IgD-negative memory B cell (primary cell): ENCODE measurements around the gene NINL. TPM values are rescaled to one million over a fixed set of nuclear protein-coding genes. Genes with fewer than 3 reads are reported as not detected.
"Not testable (repeated sequence)": the region's sequence is repeated elsewhere in the genome, so short reads cannot be mapped to it uniquely, and the experiment has no call there.

Experiments used
- H3K27ac Mint-ChIP-seq, 3 donors: one replicate each; pipeline ENCODE4 v1.8.0; 2020 to 2022; ENCODE audit warnings: mild to moderate bottlenecking in 3 of 3, mixed read lengths in 3 of 3, moderate library complexity in 1 of 3
- H3K27me3 Mint-ChIP-seq: one replicate; pipeline ENCODE4 v1.8.0; 2021; ENCODE audit warnings: mixed read lengths
- H3K36me3 Mint-ChIP-seq: one replicate; pipeline ENCODE4 v1.8.0; 2020; ENCODE audit warnings: mild to moderate bottlenecking, mixed read lengths
- H3K4me1 Mint-ChIP-seq, 3 donors: one replicate each; pipeline ENCODE4 v1.8.0; 2020 to 2022; ENCODE audit warnings: mixed read lengths in 3 of 3, mild to moderate bottlenecking in 1 of 3
- H3K4me3 Mint-ChIP-seq, 4 donors: one replicate each; pipeline ENCODE4 v1.8.0; 2020 to 2022; ENCODE audit warnings: mild to moderate bottlenecking in 4 of 4, mixed read lengths in 4 of 4, moderate library complexity in 3 of 4
- H3K9me3 Mint-ChIP-seq, 3 donors: one replicate each; pipeline ENCODE4 v1.8.0; 2020 to 2021; ENCODE audit warnings: mixed read lengths in 3 of 3, mild to moderate bottlenecking in 1 of 3
- polyA plus RNA-seq: library from polyadenylated mRNA; unstranded; fragments of 300-500 nt; fragmentation: Illumina TruSeq; gene quantifications from one replicate; pipeline ENCODE4 v1.2.3, GENCODE V29; 2021

Gene NINL
- polyA plus RNA-seq, 1 donor from 2014 or later, result 1.8 TPM

GRCh38 chr20:25606094-25606695 is 20.9 kb upstream of the NINL start:
- H3K36me3 Mint-ChIP-seq, result peaks cover 2% of the 10 kb centered on the region
- no peaks in the 10 kb centered on the region for H3K9me3 Mint-ChIP-seq
- H3K27me3 Mint-ChIP-seq, result no peaks in the 10 kb centered on the region
- H3K4me1 Mint-ChIP-seq, result peaks cover 0 to 4% (median 0%) of the 10 kb centered on the region in 3 donors
- H3K27ac Mint-ChIP-seq, result no peak overlapping the region
- H3K4me3 Mint-ChIP-seq, result no peak overlapping the region

- Mint-ChIP-seq H3K27ac (no peak overlapping the region), H3K36me3 (peaks cover 2% of the 10 kb centered on the region), H3K4me3 (no peak overlapping the region), H3K4me1 (peaks cover 0 to 4% (median 0%) of the 10 kb centered on the region in 3 donors), H3K9me3 (no peaks in the 10 kb centered on the region), H3K27me3 (peaks cover 1% of the 10 kb centered on the region)
Observed at GRCh38 chr20:25605148-25605547, 19.8 kb upstream of the NINL start.

GRCh38 chr20:25604611-25605010 is 19.3 kb upstream of the NINL start:
- peaks cover 1% of the 10 kb centered on the region for H3K27me3 Mint-ChIP-seq
- H3K4me3 Mint-ChIP-seq, result no peak overlapping the region
- H3K27ac Mint-ChIP-seq, result no peak overlapping the region
- H3K9me3 Mint-ChIP-seq, result no peaks in the 10 kb centered on the region
- peaks cover 2% of the 10 kb centered on the region for H3K36me3 Mint-ChIP-seq
- H3K4me1 Mint-ChIP-seq, result peaks cover 0 to 2% (median 0%) of the 10 kb centered on the region in 3 donors

- not testable (repeated sequence) for H3K9me3 Mint-ChIP-seq, H3K4me1 Mint-ChIP-seq, H3K27me3 Mint-ChIP-seq, H3K4me3 Mint-ChIP-seq, H3K36me3 Mint-ChIP-seq, H3K27ac Mint-ChIP-seq
Observed at GRCh38 chr20:25602914-25603309, 17.6 kb upstream of the NINL start.

- not testable (repeated sequence) for H3K27me3 Mint-ChIP-seq, H3K4me1 Mint-ChIP-seq, H3K36me3 Mint-ChIP-seq, H3K4me3 Mint-ChIP-seq, H3K27ac Mint-ChIP-seq, H3K9me3 Mint-ChIP-seq
Observed at GRCh38 chr20:25602191-25602913, 17.0 kb upstream of the NINL start.

DNA sequence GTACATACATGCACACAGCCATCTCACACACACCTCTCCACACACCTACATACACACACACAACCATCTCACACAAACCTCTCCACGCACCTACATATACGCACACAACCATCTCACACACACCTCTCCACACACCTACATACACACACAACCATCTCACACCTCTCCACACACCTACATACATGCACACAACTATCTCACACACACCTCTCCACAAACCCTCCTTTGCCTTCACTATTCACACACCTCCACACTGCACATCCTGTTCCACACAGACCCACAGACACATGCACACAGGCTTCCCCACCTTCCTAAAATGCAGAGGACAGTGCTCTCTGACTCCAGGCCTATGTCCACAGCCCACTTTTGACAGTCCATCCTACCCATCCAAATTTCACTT is 16.3 kb upstream of the NINL start:
- Mint-ChIP-seq H3K9me3 (no peaks in the 10 kb centered on the region), H3K36me3 (peaks cover 2% of the 10 kb centered on the region), H3K27me3 (peaks cover 1% of the 10 kb centered on the region), H3K4me3 (no peak overlapping the region), H3K4me1 (no peaks in the 10 kb centered on the region), H3K27ac (no peak overlapping the region)

DNA sequence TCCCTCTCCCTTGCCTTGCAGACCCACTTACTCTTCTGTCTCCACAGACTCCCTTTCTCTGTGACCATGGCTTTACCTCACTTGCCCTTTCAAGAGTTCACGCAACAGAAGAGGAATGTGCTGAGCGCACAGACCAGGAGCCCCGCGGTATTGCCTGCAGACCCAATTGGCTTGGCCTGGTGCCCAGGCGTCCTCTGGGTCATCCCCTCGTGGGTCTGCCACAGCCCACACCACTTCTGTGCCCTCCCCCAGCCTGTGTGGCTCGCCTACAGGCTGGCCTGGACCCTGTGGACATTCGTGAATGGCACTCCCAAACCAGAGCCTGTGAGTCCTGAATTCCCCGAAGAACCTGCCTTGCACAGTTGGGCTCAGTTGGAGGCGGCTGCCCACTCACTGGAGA is 15.3 kb upstream of the NINL start:
- H3K27ac Mint-ChIP-seq, result no peak overlapping the region
- no peaks in the 10 kb centered on the region for H3K9me3 Mint-ChIP-seq
- H3K27me3 Mint-ChIP-seq, result peaks cover 3% of the 10 kb centered on the region
- H3K36me3 Mint-ChIP-seq, result peaks cover 2% of the 10 kb centered on the region
- H3K4me1 Mint-ChIP-seq, result no peaks in the 10 kb centered on the region
- no peak overlapping the region for H3K4me3 Mint-ChIP-seq

DNA sequence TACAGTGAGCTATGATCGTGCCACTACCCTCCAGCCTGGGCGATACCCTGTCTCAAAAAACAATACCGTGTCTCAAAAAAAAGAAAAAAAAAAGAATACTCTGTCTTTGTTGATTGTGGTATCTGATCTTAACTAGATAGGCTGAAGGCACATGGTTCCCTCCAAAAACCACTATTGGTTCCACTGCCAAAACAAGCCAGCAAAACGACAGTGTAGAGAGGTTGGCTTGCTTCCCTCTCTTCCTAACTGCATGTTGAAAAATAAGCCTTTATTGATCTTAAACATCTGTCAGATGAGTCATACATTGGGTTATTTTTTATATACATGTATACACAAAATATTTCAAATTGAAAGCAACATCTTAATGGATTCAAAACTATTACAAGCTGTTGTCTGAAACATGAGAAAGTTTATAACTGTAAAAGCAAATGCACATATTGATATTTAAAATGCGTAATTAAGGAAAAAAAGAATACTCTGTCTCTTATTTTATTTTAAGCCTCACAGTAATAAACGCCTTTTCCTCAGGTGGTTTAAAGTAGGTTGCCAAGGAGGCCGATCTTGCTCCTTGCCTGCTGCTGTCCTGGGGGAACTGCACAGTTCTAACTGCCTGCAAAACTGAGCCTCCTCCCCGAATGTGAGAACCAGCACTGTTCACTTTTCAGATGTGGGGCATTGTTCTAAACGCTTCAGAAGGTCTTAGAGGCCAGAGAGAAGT is 7.0 kb upstream of the NINL start:
- Mint-ChIP-seq H3K4me3 (no peak overlapping the region), H3K4me1 (no peaks in the 10 kb centered on the region), H3K9me3 (no peaks in the 10 kb centered on the region), H3K27ac (no peak overlapping the region), H3K27me3 (peaks cover 1% of the 10 kb centered on the region), H3K36me3 (peaks cover 5% of the 10 kb centered on the region)

GRCh38 chr20:25590778-25591177 is 5.4 kb upstream of the NINL start:
- H3K9me3 Mint-ChIP-seq, H3K27me3 Mint-ChIP-seq, H3K4me3 Mint-ChIP-seq, H3K36me3 Mint-ChIP-seq, H3K4me1 Mint-ChIP-seq, H3K27ac Mint-ChIP-seq: not testable (repeated sequence)

DNA sequence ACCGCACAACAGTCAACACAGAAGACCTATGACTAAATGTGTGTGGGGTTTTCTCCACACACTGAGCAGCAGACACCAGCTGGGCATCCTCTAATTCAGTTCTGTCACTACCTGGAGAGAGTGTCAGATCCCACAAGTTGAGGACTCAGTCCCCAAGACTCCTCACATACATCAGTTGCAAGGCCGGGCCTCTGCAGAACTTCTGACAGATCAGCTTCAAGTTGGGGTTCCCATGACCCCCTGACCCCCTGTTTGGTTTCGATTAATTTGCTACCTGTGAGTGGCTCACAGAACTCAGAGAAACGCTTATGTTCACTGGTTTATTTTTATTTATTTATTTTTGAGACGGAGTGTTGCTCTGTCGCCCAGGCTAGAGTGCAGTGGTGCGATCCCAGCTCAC is 3.2 kb upstream of the NINL start:
- no peak overlapping the region for H3K4me3 Mint-ChIP-seq
- H3K9me3 Mint-ChIP-seq, result peaks cover 0 to 4% (median 0%) of the 10 kb centered on the region in 3 donors
- H3K27ac Mint-ChIP-seq, result no peak overlapping the region
- peaks cover 12% of the 10 kb centered on the region for H3K27me3 Mint-ChIP-seq
- H3K4me1 Mint-ChIP-seq, result peaks cover 4 to 5% (median 4%) of the 10 kb centered on the region in 3 donors
- peaks cover 5% of the 10 kb centered on the region for H3K36me3 Mint-ChIP-seq

- H3K4me1 Mint-ChIP-seq, result peaks cover 4 to 8% (median 5%) of the 10 kb centered on the region in 3 donors
- H3K27me3 Mint-ChIP-seq, result peaks cover 16% of the 10 kb centered on the region
- H3K36me3 Mint-ChIP-seq, result peaks cover 5% of the 10 kb centered on the region
- peaks cover 0 to 4% (median 1%) of the 10 kb centered on the region in 3 donors for H3K9me3 Mint-ChIP-seq
- H3K4me3 Mint-ChIP-seq, result no peak overlapping the region
- H3K27ac Mint-ChIP-seq, result no peak overlapping the region
Observed at GRCh38 chr20:25587536-25587935, 2.2 kb upstream of the NINL start.

DNA sequence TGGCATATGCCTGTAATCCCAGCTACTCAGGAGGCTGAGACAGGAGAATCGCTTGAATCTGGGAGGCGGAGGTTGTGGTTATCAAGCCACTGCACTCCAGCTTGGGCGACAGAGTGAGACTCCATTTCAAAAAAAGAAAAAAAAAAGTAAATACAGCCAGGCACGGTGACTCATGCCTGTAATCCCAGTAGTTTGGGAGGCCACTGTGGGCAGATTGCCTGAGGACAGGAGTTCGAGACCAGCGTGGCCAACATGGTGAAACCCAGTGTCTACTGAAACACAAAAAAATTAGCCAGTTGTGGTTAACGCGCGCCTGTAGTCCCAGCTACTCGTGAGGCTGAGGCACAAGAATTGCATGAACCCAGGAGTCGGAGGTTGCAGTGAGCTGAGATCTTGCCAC is 1.5 kb upstream of the NINL start:
- peaks cover 19% of the 10 kb centered on the region for H3K27me3 Mint-ChIP-seq
- H3K4me1 Mint-ChIP-seq, result peaks cover 4 to 8% (median 5%) of the 10 kb centered on the region in 3 donors
- H3K27ac Mint-ChIP-seq, result no peak overlapping the region
- peaks cover 5% of the 10 kb centered on the region for H3K36me3 Mint-ChIP-seq
- no peak overlapping the region for H3K4me3 Mint-ChIP-seq
- peaks cover 0 to 4% (median 1%) of the 10 kb centered on the region in 3 donors for H3K9me3 Mint-ChIP-seq

- H3K4me3 Mint-ChIP-seq, result peak overlapping the region in 3 of 4 donors; percentile 46 to 81 (median 56)
- not testable (repeated sequence) for H3K27ac Mint-ChIP-seq, H3K9me3 Mint-ChIP-seq
Observed at GRCh38 chr20:25583607-25584006, 1.7 kb downstream of the NINL start.

GRCh38 chr20:25580711-25581110 is 4.6 kb downstream of the NINL start:
- Mint-ChIP-seq H3K27me3 (peaks cover 29% of the 10 kb centered on the region), H3K4me3 (no peak overlapping the region), H3K27ac (no peak overlapping the region), H3K36me3 (no peaks in the 10 kb centered on the region), H3K4me1 (peaks cover 4 to 8% (median 5%) of the 10 kb centered on the region in 3 donors), H3K9me3 (peaks cover 0 to 4% (median 1%) of the 10 kb centered on the region in 3 donors)

More at GRCh38 chr20:25583607-25584006, 1.7 kb downstream of the NINL start:
- peaks cover 22% of the 10 kb centered on the region for H3K27me3 Mint-ChIP-seq
- not testable (repeated sequence) for H3K4me1 Mint-ChIP-seq, H3K36me3 Mint-ChIP-seq

DNA sequence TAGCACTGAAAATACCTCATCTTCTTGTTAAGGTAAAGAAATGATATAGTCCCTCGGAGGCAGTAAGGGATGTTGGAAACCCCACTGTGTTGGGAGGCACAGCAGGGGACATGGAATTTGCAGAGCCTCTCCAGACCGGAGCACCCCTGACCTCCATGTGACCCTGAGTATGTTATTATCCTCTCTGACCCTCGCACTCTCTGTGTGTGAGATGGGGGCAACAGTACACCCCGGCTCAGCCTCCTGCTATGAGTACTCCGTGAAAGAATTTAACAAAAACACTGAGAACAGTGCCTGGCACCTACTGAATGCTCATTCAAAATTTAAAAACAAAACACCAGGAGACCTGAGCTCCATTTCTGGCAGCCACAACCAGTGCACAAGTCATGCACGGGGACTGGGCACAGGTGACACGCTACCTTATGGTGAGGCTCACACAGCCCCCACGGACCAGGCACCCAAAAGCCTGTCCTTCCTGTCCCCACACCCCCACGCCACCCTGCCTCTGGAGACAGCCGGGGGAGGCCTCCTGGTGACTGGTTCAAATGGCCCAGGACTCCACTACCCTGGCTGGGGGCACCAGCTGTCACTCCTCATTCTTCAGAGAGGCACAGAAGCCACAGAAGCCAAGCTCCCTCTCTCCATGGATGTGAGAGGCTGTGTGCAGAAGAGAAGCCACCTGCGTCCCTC is 6.1 kb downstream of the NINL start:
- Mint-ChIP-seq H3K36me3 (no peaks in the 10 kb centered on the region), H3K9me3 (peaks cover 0 to 4% (median 1%) of the 10 kb centered on the region in 3 donors), H3K27ac (no peak overlapping the region), H3K4me3 (no peak overlapping the region), H3K27me3 (peaks cover 24% of the 10 kb centered on the region), H3K4me1 (peaks cover 0 to 4% (median 0%) of the 10 kb centered on the region in 3 donors)
